DMS114 treated with DMSO at 0.1 percent for 48 hours (cell line): ENCODE data around the gene CAPN2.

Experiments
- DNase-seq: peaks from one replicate; lab custom pipeline; 2025; ENCODE audit not compliant: unreplicated experiment; lab: John Stamatoyannopoulos, UW

CAPN2 gene

GRCh38 chr1:223702735-223703667 lies 9.3 kb upstream of the CAPN2 start:
- DNase-seq, result no peak

- DNase-seq, result no peak
Observed at GRCh38 chr1:223703668-223704013, 8.7 kb upstream of the CAPN2 start.

- no peak for DNase-seq
Observed at GRCh38 chr1:223704921-223705878, 7.1 kb upstream of the CAPN2 start.

GRCh38 chr1:223706077-223706973 lies 6.0 kb upstream of the CAPN2 start:
- no peak for DNase-seq

GRCh38 chr1:223707256-223708000 lies 4.9 kb upstream of the CAPN2 start:
- no peak for DNase-seq

GRCh38 chr1:223708001-223708359 lies 4.4 kb upstream of the CAPN2 start:
- no peak for DNase-seq

- no peak for DNase-seq
Observed at GRCh38 chr1:223708651-223709268, 3.6 kb upstream of the CAPN2 start.

GRCh38 chr1:223709598-223709997 lies 2.7 kb upstream of the CAPN2 start:
- DNase-seq, result peak; percentile 10

GRCh38 chr1:223710179-223711133 lies 1.9 kb upstream of the CAPN2 start:
- no peak for DNase-seq

- DNase-seq, result no peak
Observed at GRCh38 chr1:223711173-223711572, 1.2 kb upstream of the CAPN2 start.

GRCh38 chr1:223711747-223712193 lies 569 bp upstream of the CAPN2 start:
- no peak for DNase-seq

- DNase-seq, result no peak
Observed at GRCh38 chr1:223712850-223713474, 623 bp downstream of the CAPN2 start.

- peak; percentile 9 for DNase-seq
Observed at GRCh38 chr1:223713546-223714420, 1.4 kb downstream of the CAPN2 start.

GRCh38 chr1:223714421-223714724 lies 2.0 kb downstream of the CAPN2 start:
- DNase-seq, result no peak

GRCh38 chr1:223714849-223715603 lies 2.7 kb downstream of the CAPN2 start:
- no peak for DNase-seq

- no peak for DNase-seq
Observed at GRCh38 chr1:223715604-223716172, 3.3 kb downstream of the CAPN2 start.
